GM12875 (cell line): ENCODE data around the gene OR4E2.

Experiments used
- H3K4me3 ChIP-seq: one replicate; pipeline ENCODE4 v1.5.1; 2011; ENCODE audit warnings: low read depth, low read length, control low read depth
- CTCF ChIP-seq: IDR thresholded peaks from 2 replicates; pipeline ENCODE4 v1.5.1; 2011; ENCODE audit warnings: low read depth, mild to moderate bottlenecking, control low read depth, inconsistent platforms, low read length, moderate library complexity, borderline replicate concordance; ENCODE audit not compliant: insufficient read depth

The OR4E2 gene

DNA sequence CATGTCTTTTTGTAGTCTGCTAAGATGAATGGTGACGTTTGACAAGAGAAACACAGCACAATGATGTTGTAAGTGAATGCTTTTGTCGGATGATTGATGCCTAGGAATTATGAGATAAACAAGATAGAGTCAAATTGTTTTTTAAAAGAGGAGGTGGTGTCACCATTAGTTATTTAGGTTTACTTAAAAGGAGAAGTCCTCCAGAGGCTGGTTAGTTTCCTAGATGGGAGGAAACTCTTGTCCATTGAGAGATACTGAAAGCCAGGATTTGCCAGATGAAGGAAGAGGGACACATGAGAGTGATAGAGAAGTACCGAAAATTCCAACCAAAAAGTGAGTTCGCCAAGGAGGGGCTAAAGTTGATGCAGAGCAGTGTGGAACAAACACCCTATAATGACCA is 18.8 kb upstream of the OR4E2 start, which contains the start of gene OR10G2:
Gene OR10G2, minus strand, starts transcription at position 101 of the 400 bp plus-strand sequence. Its CDS starts 98 bp downstream, at position 3.
- H3K4me3 ChIP-seq = no peak within 1 kb of the TSS
- TF ChIP-seq CTCF = no peak

- TF ChIP-seq CTCF = no peak
- H3K4me3 ChIP-seq = no peak overlapping the region
These were observed 11.0 kb upstream of the OR4E2 start for GRCh38 chr14:21642683-21643082.

DNA sequence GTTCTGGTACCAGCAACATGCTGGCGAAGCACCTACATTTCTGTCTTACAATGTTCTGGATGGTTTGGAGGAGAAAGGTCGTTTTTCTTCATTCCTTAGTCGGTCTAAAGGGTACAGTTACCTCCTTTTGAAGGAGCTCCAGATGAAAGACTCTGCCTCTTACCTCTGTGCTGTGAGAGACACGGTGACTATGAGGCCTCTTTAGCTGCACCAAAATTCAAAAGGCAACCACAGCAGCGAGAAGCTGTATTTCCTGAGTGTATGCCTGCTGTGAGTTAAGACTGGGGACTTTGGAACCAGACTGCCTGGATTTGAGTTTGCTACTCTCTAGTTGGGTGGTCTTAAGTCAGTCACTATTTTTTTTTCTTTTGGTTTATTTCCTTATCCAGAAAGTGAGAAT is 10.2 kb upstream of the OR4E2 start:
- no peak overlapping the region for H3K4me3 ChIP-seq
- no peak for TF ChIP-seq CTCF

- H3K4me3 ChIP-seq = no peak overlapping the region
These were observed 6.3 kb upstream of the OR4E2 start for GRCh38 chr14:21647380-21647779.

GRCh38 chr14:21652209-21652808 is 1.3 kb upstream of the OR4E2 start:
- no peak for TF ChIP-seq CTCF
- no peak overlapping the region for H3K4me3 ChIP-seq

More at GRCh38 chr14:21647380-21647779, 6.3 kb upstream of the OR4E2 start:
- TF ChIP-seq CTCF = no peak

- no peak overlapping the region for H3K4me3 ChIP-seq
- TF ChIP-seq CTCF = no peak
These were observed 580 bp downstream of the OR4E2 start for GRCh38 chr14:21654215-21654614.

DNA sequence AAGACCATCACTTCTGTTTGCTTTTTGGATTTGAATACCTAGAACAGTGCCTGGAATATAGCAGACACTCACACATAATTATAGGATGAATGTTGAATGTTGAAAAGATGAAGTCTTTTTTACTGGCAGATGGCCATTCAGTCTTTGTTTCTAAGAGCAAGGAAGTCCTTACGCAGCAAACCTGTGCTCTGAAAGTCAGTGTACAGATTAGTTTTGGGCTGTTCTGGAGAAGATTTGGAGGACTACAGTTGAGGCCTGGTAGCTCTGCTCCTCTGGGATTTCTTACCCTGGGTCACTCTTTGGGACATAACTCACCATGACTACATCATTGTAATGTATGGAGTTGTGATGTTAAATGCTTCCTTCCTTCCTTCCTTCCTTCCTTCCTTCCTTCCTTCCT is 3.3 kb downstream of the OR4E2 start:
- TF ChIP-seq CTCF = no peak
- H3K4me3 ChIP-seq = no peak overlapping the region
